ENCODE data around the gene STAB1.

The STAB1 gene

DNA sequence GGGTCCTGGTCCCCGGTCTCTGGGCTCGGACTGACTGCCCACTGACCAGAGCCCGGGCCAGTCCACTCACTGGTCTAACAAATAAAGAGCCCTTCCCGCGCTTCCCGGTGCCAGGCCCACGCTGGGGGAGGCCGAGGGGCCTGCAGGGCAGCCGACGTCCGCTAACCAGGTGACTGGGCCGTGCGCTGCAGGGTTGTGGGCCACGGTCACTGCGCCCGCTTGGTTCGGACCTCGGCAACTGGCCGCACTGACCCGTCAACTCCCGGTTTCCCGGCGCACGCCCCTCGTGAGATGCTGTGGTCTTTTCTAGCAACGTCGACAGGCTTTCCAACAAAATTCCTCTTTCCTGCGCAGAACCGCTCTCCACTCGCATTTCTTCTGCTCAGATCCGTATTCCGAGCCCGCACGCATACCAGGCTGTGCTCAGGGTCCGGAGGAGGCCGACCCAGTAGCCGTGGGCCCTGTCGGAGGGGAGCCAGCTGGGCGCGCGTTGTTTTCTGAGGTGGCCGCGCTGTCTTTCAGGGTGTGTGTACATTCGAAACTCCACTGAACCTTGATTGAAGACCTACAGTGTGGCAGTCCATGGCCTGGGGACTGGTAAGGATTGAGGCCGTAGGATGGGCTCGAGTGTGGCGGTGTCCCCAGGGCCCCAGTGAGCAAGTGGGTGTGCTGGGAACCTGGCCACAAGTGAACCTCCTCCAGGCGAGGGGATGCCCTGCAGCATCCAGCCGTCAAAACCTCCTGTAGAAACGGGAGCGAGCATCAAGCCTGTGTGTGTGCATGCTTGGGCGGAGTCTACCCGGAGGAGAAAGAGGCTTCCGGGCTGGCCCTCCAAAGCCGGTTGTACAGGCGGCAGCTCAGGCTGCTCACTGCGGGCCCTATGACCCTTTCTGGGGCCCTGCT, 39.4 kb downstream of the STAB1 start:
- peak; percentile 63 for DNase-seq (ENCODE audit: low read depth, low spot score)

- no peak for DNase-seq (ENCODE audit: low read depth, low spot score)
Observed at GRCh38 chr3:52535411-52536111, 40.4 kb downstream of the STAB1 start.

- no peak for DNase-seq (ENCODE audit: low read depth, low spot score)
Observed at GRCh38 chr3:52536112-52536368, 40.9 kb downstream of the STAB1 start.

- DNase-seq (ENCODE audit: low read depth, low spot score) = peak; percentile 100
Observed at GRCh38 chr3:52536369-52537164, 41.4 kb downstream of the STAB1 start, which contains the start of gene UQCC5. Gene UQCC5, plus strand, starts transcription at chr3:52536605. Its CDS starts 151 bp downstream, at chr3:52536756.

- DNase-seq (ENCODE audit: low read depth, low spot score) = no peak
Observed at GRCh38 chr3:52537165-52537620, 42.1 kb downstream of the STAB1 start.

GRCh38 chr3:52537726-52538421, 42.7 kb downstream of the STAB1 start:
- DNase-seq (ENCODE audit: low read depth, low spot score) = no peak

GRCh38 chr3:52539010-52539653, 44.0 kb downstream of the STAB1 start:
- no peak for DNase-seq (ENCODE audit: low read depth, low spot score)

DNA sequence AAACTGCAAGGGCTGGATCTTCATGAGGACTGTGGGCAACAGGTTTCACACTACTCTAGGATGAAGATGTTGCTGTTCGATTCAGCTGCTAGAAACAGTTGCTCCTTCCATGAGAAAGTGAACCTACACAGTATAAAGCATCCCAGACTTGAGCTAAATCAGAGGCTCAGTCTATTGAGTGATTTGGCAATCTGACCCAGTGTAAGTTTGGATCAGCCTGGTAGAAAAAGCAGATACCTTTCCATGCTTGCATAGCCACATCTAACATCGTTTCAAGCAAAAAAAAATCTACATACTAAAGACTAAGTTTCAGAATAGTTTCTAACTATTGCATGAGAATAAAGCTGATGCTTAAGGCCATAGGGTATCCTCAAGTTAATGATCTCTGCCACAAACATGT, 45.9 kb downstream of the STAB1 start:
- no peak for DNase-seq (ENCODE audit: low read depth, low spot score)

GRCh38 chr3:52544937-52545336, 49.8 kb downstream of the STAB1 start:
- DNase-seq (ENCODE audit: low read depth, low spot score) = no peak

DNA sequence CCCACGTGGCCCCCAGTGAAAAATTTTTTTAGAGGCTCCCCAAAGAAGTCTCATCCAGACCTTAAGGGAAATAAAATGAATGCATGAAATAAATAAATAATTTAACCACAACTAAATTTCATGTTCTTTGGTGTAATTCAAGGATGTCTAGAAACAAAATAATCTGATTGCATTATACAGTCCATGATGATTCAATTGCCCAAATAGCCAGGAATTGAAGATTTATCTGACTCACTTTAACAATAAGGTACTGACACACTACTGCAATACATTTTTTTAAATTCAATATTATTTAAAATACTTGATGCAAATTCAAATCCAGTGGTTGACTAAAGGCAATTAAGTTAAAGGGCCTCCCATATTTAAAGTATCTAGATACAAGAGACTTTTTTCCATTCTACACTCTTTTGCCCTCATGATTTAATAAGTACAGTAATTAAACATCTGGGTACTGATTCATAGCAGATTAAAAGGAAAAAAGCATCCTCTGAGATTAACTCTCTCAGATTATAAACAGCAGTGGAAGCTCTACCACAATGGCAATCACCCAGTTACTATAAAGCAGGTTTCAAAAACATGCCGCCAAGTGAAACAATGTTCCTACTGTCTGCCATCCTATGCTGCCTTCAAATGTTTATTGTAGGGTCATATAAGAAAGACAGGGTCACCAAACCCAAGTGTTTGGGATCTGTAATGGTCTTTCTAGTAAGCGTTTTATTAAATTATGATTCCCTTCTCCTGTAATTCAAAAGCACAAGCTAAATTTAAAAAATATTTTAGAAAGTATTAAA, 51.2 kb downstream of the STAB1 start:
- DNase-seq (ENCODE audit: low read depth, low spot score) = no peak

DNA sequence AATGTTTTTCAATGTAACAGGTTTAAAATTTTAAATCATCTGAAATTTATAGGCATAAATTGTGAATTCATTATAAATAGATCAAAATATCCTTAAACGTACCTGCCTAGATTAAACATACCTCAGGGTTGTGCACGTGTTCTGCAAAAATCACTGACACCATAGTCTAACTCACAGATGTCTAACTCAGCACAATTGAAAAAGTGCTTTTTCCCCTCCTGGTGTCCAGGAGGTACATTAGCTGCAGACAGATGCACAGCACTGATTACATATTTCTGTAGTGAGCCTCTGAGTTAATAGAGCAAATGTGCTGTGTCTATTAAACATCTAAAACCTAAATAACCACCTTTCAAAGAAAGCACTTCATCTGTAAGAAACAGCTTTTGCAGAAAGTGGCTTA, 52.0 kb downstream of the STAB1 start:
- DNase-seq (ENCODE audit: low read depth, low spot score) = no peak

GRCh38 chr3:52551118-52551517, 56.0 kb downstream of the STAB1 start:
- DNase-seq (ENCODE audit: low read depth, low spot score) = no peak

- DNase-seq (ENCODE audit: low read depth, low spot score) = no peak
Observed at GRCh38 chr3:52552089-52552488, 57.0 kb downstream of the STAB1 start.

- DNase-seq (ENCODE audit: low read depth, low spot score) = no peak
Observed at GRCh38 chr3:52554026-52554755, 59.1 kb downstream of the STAB1 start.

DNA sequence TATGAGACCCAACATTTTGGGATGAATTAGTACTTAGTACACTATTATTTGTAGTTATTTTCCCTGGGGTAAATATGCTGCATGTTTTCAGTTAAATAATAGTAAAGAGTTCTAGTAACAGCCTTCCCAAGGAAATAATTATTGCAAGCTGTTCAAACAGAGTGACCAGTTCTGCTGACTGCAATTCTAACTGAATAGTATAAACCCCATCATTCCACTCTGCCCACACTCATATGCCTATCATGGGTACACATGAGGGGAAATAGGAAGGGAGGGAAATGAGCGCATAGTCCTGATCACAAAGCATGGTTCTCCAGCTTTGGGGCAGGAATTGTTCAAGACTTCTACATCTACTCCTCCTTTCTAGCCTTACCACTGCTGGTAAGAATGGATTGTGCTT, 59.9 kb downstream of the STAB1 start:
- DNase-seq (ENCODE audit: low read depth, low spot score) = no peak

GRCh38 chr3:52557011-52557960, 62.1 kb downstream of the STAB1 start:
- no peak for DNase-seq (ENCODE audit: low read depth, low spot score)

GRCh38 chr3:52558436-52558835, 63.3 kb downstream of the STAB1 start:
- DNase-seq (ENCODE audit: low read depth, low spot score) = no peak

- no peak for DNase-seq (ENCODE audit: low read depth, low spot score)
Observed at GRCh38 chr3:52561028-52561747, 66.0 kb downstream of the STAB1 start.

Measured in ELF-1 (cell line).